BE2C (cell line): ENCODE results near the gene CPO.
A peak's percentile ranks its signal among the peaks of the same experiment; 100 is the strongest.

ENCODE experiments used
- DNase-seq: peaks from one replicate; pipeline ENCODE4 v3.0.0-alpha.2; 2020
- H3K27me3 ChIP-seq: fragments of 250-450 bp; sonication (Bioruptor Pico); 2 replicates; pipeline ENCODE4 v1.5.1; 2020; ENCODE audit warnings: mild to moderate bottlenecking
- H3K36me3 ChIP-seq: fragments of 250-450 bp; sonication (Bioruptor Pico); 2 replicates; pipeline ENCODE4 v1.5.1; 2020; ENCODE audit warnings: mild to moderate bottlenecking
- H3K4me1 ChIP-seq: fragments of 250-450 bp; sonication (Bioruptor Pico); 2 replicates; pipeline ENCODE4 v1.5.1; 2020
- H3K4me3 ChIP-seq: 2 replicates; pipeline ENCODE4 v1.5.1; 2011; ENCODE audit warnings: low read depth, low read length
- H3K9me3 ChIP-seq: fragments of 250-450 bp; sonication (Bioruptor Pico); 2 replicates; pipeline ENCODE4 v1.5.1; 2020
- TF ChIP-seq, protein P1 (sequence below): IDR thresholded peaks from 2 replicates; pipeline ENCODE4 v1.5.1; 2012; ENCODE audit warnings: mild to moderate bottlenecking, low read depth, low read length

Gene CPO

DNA sequence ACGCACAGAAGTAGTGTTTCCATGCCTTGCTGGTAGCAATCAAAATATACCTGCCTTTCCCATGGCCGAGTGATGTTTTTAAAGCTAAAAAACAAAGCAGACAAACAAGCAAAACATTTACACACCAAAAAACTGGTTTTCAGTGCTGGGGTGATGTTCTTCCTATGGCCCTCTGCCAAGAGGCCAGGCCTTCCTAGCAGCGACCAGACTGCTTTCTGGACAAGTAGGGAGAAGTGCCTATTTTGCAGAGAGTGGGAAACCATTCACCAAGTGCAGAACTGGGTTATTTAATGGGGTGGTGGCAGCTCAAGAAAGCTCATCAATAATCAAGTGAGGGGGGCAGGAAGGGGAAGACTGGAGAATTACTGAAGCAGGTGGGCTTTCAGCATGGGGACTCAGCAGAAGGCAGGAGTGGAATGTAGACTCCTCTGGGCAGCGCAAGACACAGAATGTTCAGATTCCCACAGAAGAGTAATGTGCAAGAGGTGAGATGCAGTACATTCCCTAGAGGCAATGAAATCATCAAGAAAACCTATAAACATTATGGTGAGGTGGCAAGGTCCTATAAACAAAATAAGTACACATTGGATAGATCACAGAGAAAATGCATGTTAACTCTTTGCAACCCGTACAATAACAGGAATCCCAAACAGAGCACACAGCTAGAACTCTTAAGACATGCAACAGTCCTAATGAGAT lies 44.0 kb downstream of the CPO start:
- H3K4me3 ChIP-seq: no peak overlapping the region
- TF ChIP-seq, protein P1, sequence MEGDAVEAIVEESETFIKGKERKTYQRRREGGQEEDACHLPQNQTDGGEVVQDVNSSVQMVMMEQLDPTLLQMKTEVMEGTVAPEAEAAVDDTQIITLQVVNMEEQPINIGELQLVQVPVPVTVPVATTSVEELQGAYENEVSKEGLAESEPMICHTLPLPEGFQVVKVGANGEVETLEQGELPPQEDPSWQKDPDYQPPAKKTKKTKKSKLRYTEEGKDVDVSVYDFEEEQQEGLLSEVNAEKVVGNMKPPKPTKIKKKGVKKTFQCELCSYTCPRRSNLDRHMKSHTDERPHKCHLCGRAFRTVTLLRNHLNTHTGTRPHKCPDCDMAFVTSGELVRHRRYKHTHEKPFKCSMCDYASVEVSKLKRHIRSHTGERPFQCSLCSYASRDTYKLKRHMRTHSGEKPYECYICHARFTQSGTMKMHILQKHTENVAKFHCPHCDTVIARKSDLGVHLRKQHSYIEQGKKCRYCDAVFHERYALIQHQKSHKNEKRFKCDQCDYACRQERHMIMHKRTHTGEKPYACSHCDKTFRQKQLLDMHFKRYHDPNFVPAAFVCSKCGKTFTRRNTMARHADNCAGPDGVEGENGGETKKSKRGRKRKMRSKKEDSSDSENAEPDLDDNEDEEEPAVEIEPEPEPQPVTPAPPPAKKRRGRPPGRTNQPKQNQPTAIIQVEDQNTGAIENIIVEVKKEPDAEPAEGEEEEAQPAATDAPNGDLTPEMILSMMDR: no peak
- peak; percentile 62 for DNase-seq

DNA sequence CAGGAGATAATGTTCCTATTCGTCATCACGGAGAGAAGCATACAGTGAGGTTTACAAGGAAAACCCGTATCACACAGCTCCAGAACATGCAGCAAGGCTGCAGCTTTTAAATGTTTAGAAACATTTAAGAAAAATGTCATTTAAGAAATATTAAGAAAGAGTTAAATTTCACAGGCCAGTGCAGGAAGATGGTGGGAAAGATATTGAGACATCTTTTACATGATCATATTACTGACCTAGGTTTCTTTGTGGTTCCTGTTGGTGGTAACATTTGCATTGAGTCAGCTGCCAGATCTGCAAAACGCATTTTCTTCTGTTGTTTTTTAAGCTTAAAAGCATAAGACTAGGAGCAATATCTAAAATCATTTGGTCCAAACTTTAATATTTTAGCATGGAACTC lies 44.9 kb downstream of the CPO start:
- TF ChIP-seq, protein P1: no peak
- Histone ChIP-seq H3K36me3 (no peaks in the 10 kb centered on the region), H3K4me1 (peaks cover 22% of the 10 kb centered on the region), H3K9me3 (no peaks in the 10 kb centered on the region), H3K4me3 (no peak overlapping the region), H3K27me3 (no peaks in the 10 kb centered on the region)
- DNase-seq: no peak

More for the DNA sequence above, 44.0 kb downstream of the CPO start:
- H3K9me3 ChIP-seq: no peaks in the 10 kb centered on the region
- peaks cover 22% of the 10 kb centered on the region for H3K4me1 ChIP-seq
- no peaks in the 10 kb centered on the region for H3K36me3 ChIP-seq
- no peaks in the 10 kb centered on the region for H3K27me3 ChIP-seq

DNA sequence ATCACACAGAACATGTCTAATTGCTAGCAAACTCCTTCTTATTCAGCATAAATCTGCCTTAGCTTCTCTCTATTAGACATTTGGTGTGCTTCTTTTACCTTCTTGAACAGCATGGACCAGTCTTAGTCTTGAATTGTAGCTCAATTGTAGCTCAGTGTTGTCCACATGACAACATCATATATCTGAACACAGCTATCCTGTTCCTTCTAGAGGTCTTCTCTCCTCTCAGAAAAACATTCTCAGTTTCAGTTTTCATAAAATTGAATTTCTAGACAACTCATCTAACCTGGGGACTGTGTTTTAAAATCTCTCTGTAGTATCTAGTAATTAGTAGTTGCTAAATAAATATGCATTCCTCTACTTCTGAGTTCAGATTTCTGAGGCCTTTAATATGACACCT lies 47.6 kb downstream of the CPO start:
- no peaks in the 10 kb centered on the region for H3K9me3 ChIP-seq
- H3K4me3 ChIP-seq: no peak overlapping the region
- TF ChIP-seq, protein P1: no peak
- H3K27me3 ChIP-seq: no peaks in the 10 kb centered on the region
- peaks cover 22% of the 10 kb centered on the region for H3K4me1 ChIP-seq
- H3K36me3 ChIP-seq: no peaks in the 10 kb centered on the region
- no peak for DNase-seq

DNA sequence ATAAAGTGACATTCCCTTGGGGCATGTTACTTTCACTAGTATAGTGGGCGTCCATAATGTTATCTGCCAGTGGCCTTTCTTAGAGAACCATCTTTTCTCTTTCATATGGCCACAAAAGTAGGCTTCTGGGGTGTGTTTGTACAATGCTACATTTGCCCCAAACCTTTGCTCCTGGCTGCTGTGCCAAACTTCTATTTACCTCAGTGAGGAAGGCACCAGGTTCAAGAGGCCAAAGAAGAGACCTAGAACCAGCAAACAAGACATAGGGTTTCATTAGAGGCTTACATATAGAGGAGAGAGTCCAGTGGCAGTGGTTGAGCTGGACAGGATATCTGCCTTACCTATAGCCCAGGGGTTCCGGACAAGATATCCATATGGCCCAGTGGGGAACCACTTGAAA lies 48.5 kb downstream of the CPO start:
- TF ChIP-seq, protein P1: no peak
- no peaks in the 10 kb centered on the region for H3K27me3 ChIP-seq
- H3K9me3 ChIP-seq: no peaks in the 10 kb centered on the region
- H3K4me3 ChIP-seq: no peak overlapping the region
- H3K4me1 ChIP-seq: peaks cover 15% of the 10 kb centered on the region
- H3K36me3 ChIP-seq: no peaks in the 10 kb centered on the region
- no peak for DNase-seq

DNA sequence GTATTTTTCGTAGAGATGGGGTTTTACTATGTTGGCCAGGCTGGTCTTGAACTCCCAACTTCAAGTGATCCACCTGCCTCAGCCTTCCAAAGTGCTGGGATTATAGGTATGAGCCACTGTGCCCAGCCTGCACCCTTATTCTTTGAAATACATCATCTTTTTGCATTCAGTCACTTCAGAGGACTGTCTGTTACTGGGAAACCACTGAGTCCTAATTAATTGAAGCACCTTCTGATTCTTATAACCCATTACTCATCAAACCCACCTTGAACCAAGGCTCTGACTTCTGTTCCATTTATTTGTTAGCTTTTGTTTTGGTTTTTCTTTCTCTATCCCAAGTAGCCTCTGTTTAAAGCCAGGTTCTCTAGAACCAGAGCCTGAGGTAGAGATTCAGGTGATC lies 49.6 kb downstream of the CPO start:
- H3K4me3 ChIP-seq: no peak overlapping the region
- H3K9me3 ChIP-seq: no peaks in the 10 kb centered on the region
- no peak for DNase-seq
- no peaks in the 10 kb centered on the region for H3K36me3 ChIP-seq
- no peaks in the 10 kb centered on the region for H3K27me3 ChIP-seq
- TF ChIP-seq, protein P1: no peak
- H3K4me1 ChIP-seq: peaks cover 4% of the 10 kb centered on the region; the same call in 1 of the 2 replicates

DNA sequence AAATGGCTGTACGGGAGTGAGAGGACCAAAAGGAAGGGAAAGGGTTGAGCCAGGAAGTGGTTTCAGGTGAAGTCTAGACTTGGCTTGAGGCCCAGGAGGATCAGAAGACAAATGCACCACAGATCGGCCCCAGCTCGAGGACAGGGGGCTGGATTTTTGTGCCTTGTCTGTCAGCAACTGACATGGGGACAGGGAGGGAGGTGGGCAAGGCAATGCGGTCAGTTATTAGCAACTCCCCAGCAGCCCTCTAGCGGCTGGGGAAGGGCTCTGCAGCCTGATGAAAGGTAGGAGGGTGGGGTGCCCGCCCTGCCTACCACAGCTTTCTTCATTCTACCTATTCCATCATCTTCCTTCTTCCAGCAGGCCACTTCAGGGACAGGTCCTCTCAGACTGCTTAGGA lies 50.0 kb downstream of the CPO start:
- peak; percentile 57 for DNase-seq
- TF ChIP-seq, protein P1: peak; percentile 91
- Histone ChIP-seq H3K4me3 (no peak overlapping the region), H3K36me3 (no peaks in the 10 kb centered on the region), H3K9me3 (no peaks in the 10 kb centered on the region), H3K4me1 (peaks cover under 1% of the 10 kb centered on the region; the same call in 1 of the 2 replicates), H3K27me3 (no peaks in the 10 kb centered on the region)
